Skeletal muscle cell (primary cell): ENCODE results near the gene KIAA0930.
"Not testable (repeated sequence)": the region's sequence is repeated elsewhere in the genome, so short reads cannot be mapped to it uniquely, and the experiment has no call there.

Experiments used
- DNase-seq: peaks from one replicate; pipeline ENCODE4 v3.0.0-alpha.2; 2010; ENCODE audit warnings: low read depth
- H3K4me3 ChIP-seq: 2 replicates; pipeline ENCODE4 v1.5.1; 2011; ENCODE audit warnings: low read depth, mild to moderate bottlenecking, control low read depth, low read length, moderate library complexity

The KIAA0930 gene

GRCh38 chr22:45205276-45205925 is 35.3 kb downstream of the KIAA0930 start:
- DNase-seq, result no peak
- H3K4me3 ChIP-seq, result no peak overlapping the region

GRCh38 chr22:45204819-45205218 is 35.9 kb downstream of the KIAA0930 start:
- no peak for DNase-seq

GRCh38 chr22:45204241-45204640 is 36.5 kb downstream of the KIAA0930 start:
- DNase-seq, result no peak
- no peak overlapping the region for H3K4me3 ChIP-seq

More at GRCh38 chr22:45204819-45205218, 35.9 kb downstream of the KIAA0930 start:
- H3K4me3 ChIP-seq, result no peak overlapping the region

- H3K4me3 ChIP-seq, result no peak overlapping the region
- no peak for DNase-seq
Observed at GRCh38 chr22:45203150-45203951, 37.3 kb downstream of the KIAA0930 start.

GRCh38 chr22:45202333-45203149 is 38.2 kb downstream of the KIAA0930 start:
- H3K4me3 ChIP-seq, result no peak overlapping the region
- DNase-seq, result no peak

GRCh38 chr22:45201678-45202332 is 38.9 kb downstream of the KIAA0930 start:
- peak; percentile 86 for DNase-seq
- no peak overlapping the region for H3K4me3 ChIP-seq

- no peak overlapping the region for H3K4me3 ChIP-seq
- peak; percentile 61 for DNase-seq
Observed at GRCh38 chr22:45200860-45201511, 39.7 kb downstream of the KIAA0930 start.

GRCh38 chr22:45200230-45200629 is 40.5 kb downstream of the KIAA0930 start:
- no peak for DNase-seq
- no peak overlapping the region for H3K4me3 ChIP-seq

- no peak overlapping the region for H3K4me3 ChIP-seq
- DNase-seq, result no peak
Observed at GRCh38 chr22:45199723-45200122, 41.0 kb downstream of the KIAA0930 start.

- no peak overlapping the region for H3K4me3 ChIP-seq
- DNase-seq, result no peak
Observed at GRCh38 chr22:45198463-45198795, 42.3 kb downstream of the KIAA0930 start.

GRCh38 chr22:45197606-45198462 is 42.9 kb downstream of the KIAA0930 start:
- DNase-seq, result no peak
- H3K4me3 ChIP-seq, result no peak overlapping the region

GRCh38 chr22:45196926-45197605 is 43.6 kb downstream of the KIAA0930 start:
- DNase-seq, result no peak

GRCh38 chr22:45196308-45196707 is 44.4 kb downstream of the KIAA0930 start:
- no peak overlapping the region for H3K4me3 ChIP-seq
- DNase-seq, result no peak

More at GRCh38 chr22:45196926-45197605, 43.6 kb downstream of the KIAA0930 start:
- H3K4me3 ChIP-seq, result no peak overlapping the region

GRCh38 chr22:45195616-45196015 is 45.1 kb downstream of the KIAA0930 start:
- DNase-seq, result no peak
- H3K4me3 ChIP-seq, result no peak overlapping the region

- no peak overlapping the region for H3K4me3 ChIP-seq
- DNase-seq, result no peak
Observed at GRCh38 chr22:45194686-45195085, 46.0 kb downstream of the KIAA0930 start.

- H3K4me3 ChIP-seq, result no peak overlapping the region
- no peak for DNase-seq
Observed at GRCh38 chr22:45192701-45193187, 48.0 kb downstream of the KIAA0930 start.

- DNase-seq, H3K4me3 ChIP-seq: not testable (repeated sequence)
Observed at GRCh38 chr22:45191746-45192145, 48.9 kb downstream of the KIAA0930 start.
